ENCODE data around the gene ZFPM1.

Gene ZFPM1

GRCh38 chr16:88584676-88585075 is 131.6 kb downstream of the ZFPM1 start:
- TF ChIP-seq TCF4 (CRISPR knock-in tag; IDR thresholded peaks at IDR 0.05; ENCODE audit: borderline replicate concordance) (no peak), BACH2 (CRISPR knock-in tag; IDR thresholded peaks at IDR 0.05; ENCODE audit: borderline replicate concordance) (no peak), PATZ1 (CRISPR knock-in tag; IDR thresholded peaks at IDR 0.05; ENCODE audit: borderline replicate concordance) (no peak), CSDC2 (CRISPR knock-in tag; IDR thresholded peaks at IDR 0.05) (no peak), ISL1 (CRISPR knock-in tag; IDR thresholded peaks at IDR 0.05) (no peak), ZNF565 (CRISPR knock-in tag; conservative IDR thresholded peaks at IDR 0.05; ENCODE audit: low read depth) (no peak)
- TF ChIP-seq, protein P1, sequence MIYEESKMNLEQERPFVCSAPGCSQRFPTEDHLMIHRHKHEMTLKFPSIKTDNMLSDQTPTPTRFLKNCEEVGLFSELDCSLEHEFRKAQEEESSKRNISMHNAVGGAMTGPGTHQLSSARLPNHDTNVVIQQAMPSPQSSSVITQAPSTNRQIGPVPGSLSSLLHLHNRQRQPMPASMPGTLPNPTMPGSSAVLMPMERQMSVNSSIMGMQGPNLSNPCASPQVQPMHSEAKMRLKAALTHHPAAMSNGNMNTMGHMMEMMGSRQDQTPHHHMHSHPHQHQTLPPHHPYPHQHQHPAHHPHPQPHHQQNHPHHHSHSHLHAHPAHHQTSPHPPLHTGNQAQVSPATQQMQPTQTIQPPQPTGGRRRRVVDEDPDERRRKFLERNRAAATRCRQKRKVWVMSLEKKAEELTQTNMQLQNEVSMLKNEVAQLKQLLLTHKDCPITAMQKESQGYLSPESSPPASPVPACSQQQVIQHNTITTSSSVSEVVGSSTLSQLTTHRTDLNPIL (CRISPR knock-in tag; IDR thresholded peaks at IDR 0.05; ENCODE audit: low read depth), result no peak
- TF ChIP-seq, protein P2, sequence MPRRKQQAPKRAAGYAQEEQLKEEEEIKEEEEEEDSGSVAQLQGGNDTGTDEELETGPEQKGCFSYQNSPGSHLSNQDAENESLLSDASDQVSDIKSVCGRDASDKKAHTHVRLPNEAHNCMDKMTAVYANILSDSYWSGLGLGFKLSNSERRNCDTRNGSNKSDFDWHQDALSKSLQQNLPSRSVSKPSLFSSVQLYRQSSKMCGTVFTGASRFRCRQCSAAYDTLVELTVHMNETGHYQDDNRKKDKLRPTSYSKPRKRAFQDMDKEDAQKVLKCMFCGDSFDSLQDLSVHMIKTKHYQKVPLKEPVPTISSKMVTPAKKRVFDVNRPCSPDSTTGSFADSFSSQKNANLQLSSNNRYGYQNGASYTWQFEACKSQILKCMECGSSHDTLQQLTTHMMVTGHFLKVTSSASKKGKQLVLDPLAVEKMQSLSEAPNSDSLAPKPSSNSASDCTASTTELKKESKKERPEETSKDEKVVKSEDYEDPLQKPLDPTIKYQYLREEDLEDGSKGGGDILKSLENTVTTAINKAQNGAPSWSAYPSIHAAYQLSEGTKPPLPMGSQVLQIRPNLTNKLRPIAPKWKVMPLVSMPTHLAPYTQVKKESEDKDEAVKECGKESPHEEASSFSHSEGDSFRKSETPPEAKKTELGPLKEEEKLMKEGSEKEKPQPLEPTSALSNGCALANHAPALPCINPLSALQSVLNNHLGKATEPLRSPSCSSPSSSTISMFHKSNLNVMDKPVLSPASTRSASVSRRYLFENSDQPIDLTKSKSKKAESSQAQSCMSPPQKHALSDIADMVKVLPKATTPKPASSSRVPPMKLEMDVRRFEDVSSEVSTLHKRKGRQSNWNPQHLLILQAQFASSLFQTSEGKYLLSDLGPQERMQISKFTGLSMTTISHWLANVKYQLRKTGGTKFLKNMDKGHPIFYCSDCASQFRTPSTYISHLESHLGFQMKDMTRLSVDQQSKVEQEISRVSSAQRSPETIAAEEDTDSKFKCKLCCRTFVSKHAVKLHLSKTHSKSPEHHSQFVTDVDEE (CRISPR knock-in tag; IDR thresholded peaks at IDR 0.05), result no peak
- no peak for ATAC-seq

GRCh38 chr16:88585269-88585668 is 132.2 kb downstream of the ZFPM1 start:
- TF ChIP-seq ZC3H10 (CRISPR knock-in tag; IDR thresholded peaks at IDR 0.05) (no peak), PPARA (CRISPR knock-in tag; IDR thresholded peaks at IDR 0.05; ENCODE audit: borderline replicate concordance) (no peak)

DNA sequence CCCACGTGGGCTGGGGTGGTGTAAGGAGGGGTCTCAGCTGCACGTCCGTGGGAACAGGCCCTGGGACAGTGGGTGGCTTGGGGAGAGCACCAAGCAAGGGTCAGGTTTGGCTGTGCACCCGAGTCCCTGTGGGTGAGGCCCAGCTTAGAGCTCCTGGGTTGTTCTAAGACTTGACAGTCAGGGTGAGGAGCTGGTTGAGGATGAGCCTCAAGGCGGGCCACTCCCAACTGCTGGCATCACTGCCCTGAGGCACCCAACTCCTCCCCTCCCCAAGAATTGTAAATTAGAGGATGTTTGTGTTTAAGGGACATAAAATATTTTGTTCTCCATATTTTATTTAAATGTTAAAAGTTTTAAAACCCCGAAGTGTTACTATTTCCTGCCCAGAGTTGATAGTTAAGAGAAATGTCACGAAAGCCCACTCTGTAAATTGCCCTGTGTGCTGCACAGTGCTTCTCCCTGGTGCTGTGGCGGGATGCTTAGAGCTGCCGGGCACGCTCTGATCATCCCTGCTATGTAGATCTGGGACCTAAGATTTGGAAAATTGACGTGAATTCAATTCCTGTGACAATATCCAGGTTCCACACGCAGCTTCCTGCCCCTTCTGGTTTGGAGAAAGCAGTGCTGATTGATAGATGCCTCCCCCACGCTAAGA is 133.0 kb downstream of the ZFPM1 start:
- ATAC-seq, result no peak
- TF ChIP-seq TOX (CRISPR knock-in tag; IDR thresholded peaks at IDR 0.05; ENCODE audit: borderline replicate concordance), result no peak
- TF ChIP-seq, protein P2 (CRISPR knock-in tag; IDR thresholded peaks at IDR 0.05), result no peak

More at GRCh38 chr16:88585269-88585668, 132.2 kb downstream of the ZFPM1 start:
- ATAC-seq, result no peak
